Measurements from ENCODE around the gene PRUNE2.

DNA sequence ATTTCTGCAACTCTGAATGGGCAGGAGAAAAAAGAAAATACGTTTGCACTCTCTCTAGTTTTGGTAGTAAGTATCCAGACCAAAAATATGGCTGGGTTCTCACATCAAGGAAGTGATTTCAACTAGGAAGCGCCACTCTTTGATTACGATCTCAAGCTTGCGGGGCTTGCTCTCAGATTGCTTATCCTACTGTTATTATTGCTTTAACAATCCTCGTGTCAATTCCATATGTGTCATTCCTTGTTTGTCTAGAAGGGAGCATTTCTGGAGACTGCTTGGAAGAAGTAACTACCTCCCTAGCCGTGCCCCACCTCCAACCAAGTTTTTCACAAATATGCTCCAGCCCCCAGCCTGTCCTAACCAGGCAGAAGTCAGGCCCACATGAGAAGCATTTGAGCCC is 3.5 kb downstream of the PRUNE2 start:
- TF ChIP-seq, protein P1, sequence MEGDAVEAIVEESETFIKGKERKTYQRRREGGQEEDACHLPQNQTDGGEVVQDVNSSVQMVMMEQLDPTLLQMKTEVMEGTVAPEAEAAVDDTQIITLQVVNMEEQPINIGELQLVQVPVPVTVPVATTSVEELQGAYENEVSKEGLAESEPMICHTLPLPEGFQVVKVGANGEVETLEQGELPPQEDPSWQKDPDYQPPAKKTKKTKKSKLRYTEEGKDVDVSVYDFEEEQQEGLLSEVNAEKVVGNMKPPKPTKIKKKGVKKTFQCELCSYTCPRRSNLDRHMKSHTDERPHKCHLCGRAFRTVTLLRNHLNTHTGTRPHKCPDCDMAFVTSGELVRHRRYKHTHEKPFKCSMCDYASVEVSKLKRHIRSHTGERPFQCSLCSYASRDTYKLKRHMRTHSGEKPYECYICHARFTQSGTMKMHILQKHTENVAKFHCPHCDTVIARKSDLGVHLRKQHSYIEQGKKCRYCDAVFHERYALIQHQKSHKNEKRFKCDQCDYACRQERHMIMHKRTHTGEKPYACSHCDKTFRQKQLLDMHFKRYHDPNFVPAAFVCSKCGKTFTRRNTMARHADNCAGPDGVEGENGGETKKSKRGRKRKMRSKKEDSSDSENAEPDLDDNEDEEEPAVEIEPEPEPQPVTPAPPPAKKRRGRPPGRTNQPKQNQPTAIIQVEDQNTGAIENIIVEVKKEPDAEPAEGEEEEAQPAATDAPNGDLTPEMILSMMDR (IDR thresholded peaks at IDR 0.05): no peak
- no peak for TF ChIP-seq POLR2A (IDR thresholded peaks at IDR 0.05)

Measured in adrenal gland (tissue), 5 donors.